GM19328 (cell line): ENCODE data around the gene TNFRSF11A.

ENCODE experiments used
- ATAC-seq: cut with Tn5 transposase; IDR thresholded peaks from one replicate; pipeline ENCODE4 v1.9.1; 2021; ENCODE audit warnings: mild to moderate bottlenecking, moderate library complexity; ENCODE audit not compliant: unreplicated experiment

TNFRSF11A gene

GRCh38 chr18:62377131-62377807, 52.2 kb downstream of the TNFRSF11A start:
- no peak for ATAC-seq

DNA sequence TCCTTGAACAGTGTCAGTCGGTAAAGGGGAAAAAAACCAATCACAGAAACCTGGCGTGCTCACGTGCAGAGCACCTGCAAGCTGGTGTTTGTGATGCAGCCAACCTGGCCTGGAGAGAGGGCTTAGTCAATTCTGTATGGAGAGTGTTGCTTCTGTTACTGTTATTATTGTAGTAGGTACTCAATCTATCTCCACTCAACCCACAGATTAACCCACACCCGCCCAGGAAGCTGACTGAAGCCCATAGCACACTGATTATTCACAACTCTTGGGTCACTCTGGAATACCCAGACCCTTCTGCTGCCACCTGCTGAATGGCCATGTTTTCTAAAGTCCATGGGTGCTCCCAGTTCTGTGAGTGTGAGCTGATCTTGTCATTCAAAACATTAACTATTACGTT, 53.9 kb downstream of the TNFRSF11A start:
- ATAC-seq = no peak

GRCh38 chr18:62381373-62381772, 56.3 kb downstream of the TNFRSF11A start:
- ATAC-seq = no peak

DNA sequence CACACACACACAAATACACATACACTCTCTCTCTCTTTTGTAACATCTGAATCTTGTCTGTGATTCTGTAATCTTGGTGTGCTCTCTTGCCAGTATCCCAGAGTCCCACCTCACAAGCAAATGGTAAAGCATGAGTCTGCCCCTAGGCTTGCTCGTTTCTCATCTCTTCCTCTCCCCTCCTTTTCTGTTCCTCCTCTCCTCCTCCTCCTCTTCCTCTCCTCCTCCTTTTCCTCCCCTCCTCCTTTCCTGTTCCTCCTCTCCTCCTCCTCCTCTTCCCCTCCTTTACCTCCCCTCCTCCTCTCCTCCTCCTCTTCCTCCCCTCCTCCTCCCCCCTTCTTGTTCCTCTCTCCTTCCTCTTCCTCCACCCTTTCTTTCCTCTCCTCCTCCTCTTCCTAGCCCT, 59.0 kb downstream of the TNFRSF11A start:
- no peak for ATAC-seq

DNA sequence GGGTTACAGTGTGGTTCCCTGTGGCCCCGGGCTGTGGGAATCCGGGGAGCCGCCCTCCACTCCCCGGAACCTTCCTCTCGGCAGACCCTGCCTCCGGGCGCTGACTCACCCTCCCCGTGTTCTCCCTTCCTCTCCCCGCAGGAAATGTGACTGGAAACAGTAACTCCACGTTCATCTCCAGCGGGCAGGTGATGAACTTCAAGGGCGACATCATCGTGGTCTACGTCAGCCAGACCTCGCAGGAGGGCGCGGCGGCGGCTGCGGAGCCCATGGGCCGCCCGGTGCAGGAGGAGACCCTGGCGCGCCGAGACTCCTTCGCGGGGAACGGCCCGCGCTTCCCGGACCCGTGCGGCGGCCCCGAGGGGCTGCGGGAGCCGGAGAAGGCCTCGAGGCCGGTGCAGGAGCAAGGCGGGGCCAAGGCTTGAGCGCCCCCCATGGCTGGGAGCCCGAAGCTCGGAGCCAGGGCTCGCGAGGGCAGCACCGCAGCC, 59.5 kb downstream of the TNFRSF11A start:
- no peak for ATAC-seq

GRCh38 chr18:62386091-62386490, 61.0 kb downstream of the TNFRSF11A start:
- no peak for ATAC-seq

DNA sequence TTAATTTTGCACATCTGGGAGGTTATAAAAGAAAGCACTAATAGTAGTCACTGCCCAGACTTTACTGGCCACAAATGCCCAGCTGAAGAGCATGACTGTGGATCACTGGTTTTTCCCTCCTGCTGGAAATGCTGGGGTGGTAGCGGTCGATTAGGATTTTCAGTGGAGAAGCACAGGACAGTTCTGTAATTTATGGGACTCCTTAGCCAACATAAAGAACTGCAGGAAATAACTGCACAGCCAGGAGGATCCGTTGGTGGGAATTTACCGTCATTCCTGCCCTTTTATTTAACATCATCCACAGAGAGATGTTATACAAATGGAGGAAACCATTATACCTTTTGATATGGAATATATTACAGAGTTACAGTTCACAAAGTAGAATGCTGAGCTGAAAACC, 61.5 kb downstream of the TNFRSF11A start:
- ATAC-seq = no peak

- no peak for ATAC-seq
Observed at GRCh38 chr18:62387257-62387656, 62.1 kb downstream of the TNFRSF11A start.

GRCh38 chr18:62388855-62389760, 64.0 kb downstream of the TNFRSF11A start:
- no peak for ATAC-seq

DNA sequence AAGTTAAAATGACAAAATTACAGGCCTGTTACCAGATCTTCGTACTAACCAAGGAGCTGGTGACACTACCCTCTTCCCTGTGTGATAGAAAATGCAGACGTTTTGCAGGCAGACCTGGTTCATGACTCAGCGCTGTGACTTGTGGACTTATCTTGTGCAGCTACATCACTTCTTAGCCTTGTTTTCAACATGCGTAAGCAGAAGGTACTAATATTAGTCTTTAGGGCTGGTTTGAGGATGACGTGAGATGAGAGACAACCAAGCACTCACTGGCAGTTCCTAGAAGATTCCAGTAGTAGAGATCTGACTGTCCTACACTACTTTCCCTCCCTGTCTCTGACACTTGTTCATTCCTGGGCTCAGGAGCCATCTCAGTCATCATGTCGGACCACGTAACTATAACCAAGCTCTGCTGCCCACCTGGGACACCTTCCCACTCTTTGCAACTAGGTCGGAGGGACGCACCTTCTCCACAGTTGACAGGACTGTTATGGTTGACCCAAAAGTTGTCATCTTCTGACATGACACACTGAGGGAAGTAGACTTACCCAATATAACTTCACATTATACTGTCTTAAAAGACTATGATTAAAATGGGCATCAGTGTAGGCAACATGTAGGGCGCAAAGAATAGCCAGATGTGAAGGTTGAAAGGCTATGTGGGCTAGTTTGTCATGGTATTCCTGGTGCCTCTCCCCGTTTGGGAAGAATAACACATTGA, 64.8 kb downstream of the TNFRSF11A start:
- no peak for ATAC-seq

GRCh38 chr18:62394006-62394763, 69.1 kb downstream of the TNFRSF11A start:
- no peak for ATAC-seq

- ATAC-seq = no peak
Observed at GRCh38 chr18:62396381-62396780, 71.3 kb downstream of the TNFRSF11A start.

- no peak for ATAC-seq
Observed at GRCh38 chr18:62396967-62397366, 71.9 kb downstream of the TNFRSF11A start.

DNA sequence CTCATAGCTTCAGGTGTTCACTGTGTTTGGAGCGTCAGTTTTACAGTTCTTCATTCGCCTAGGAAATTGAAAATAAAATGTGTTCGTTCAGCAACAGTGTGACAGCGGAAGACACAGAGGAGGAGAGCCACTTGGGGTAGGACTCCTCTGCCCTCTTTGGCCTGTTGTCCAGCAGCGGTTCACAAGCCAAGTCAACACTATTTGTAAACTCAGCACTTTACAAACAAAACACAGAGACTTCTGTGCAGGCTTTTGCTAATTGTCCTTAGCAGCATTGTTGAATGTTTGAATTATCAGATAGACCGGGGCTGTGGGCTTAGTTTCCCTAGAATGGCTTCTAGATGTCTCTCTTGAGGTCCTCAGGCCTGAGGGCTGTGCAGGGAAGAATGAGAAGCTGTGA, 73.2 kb downstream of the TNFRSF11A start:
- no peak for ATAC-seq

GRCh38 chr18:62399276-62399675, 74.2 kb downstream of the TNFRSF11A start:
- no peak for ATAC-seq

GRCh38 chr18:62399781-62400308, 74.7 kb downstream of the TNFRSF11A start:
- no peak for ATAC-seq

- ATAC-seq = no peak
Observed at GRCh38 chr18:62400916-62401315, 75.8 kb downstream of the TNFRSF11A start.

DNA sequence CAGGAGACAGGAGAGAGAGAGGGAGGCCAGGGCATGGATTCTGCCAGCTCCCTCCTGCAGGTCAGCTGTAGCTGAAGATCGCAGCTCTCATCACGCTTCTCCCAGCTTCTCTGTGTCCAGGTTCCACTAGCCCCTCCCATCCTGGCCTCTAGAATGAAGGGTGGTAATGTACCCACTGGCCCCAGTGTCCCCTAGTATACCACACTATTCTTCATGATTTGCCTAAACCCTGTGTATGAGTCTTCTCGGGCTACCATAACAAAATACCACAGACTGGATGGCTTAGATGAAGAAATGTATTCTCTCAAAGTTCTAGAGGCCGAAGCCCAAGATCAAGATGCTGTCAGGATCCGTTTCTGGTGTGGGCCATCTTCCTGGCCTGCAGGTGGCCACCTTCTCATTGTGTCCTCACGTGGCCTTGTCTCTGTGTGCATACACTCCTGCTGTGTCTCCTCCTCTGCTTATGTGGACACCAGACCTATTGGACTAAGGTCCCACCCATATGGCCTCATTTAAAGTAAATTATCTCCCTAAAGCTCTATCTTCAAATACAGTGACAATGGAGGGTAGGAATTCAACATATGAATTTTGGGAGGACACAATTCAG, 77.3 kb downstream of the TNFRSF11A start:
- ATAC-seq = no peak

- ATAC-seq = no peak
Observed at GRCh38 chr18:62403120-62403519, 78.0 kb downstream of the TNFRSF11A start.

DNA sequence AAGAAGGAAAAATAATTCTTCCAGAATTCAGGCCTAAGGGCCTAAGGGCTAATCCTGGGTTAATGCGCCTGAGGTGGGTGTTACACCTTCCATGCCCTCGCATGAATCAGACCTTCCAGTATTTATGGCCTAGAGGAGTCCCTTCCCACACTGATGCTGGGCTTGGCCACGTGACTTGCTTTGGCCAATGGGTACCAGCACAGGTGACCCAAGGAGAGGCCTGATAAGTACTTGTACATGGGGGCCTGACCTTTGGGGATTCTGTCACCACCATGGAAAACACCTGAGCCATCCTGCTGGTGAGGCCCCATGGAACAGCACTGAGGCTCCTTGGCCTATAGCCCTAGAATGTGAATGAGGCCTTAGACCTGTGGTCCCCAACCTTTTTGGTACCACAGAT, 79.8 kb downstream of the TNFRSF11A start:
- ATAC-seq = no peak
